Stimulated activated CD8-positive, alpha-beta memory T cell treated with anti-CD3 and anti-CD28 coated beads, Interleukin-4, amount 100 ng/mL, for 4 hours (primary cell): ENCODE data around the gene FKRP.
A peak's percentile ranks its signal among the peaks of the same experiment; 100 is the strongest.
"Not testable (repeated sequence)": the region's sequence is repeated elsewhere in the genome, so short reads cannot be mapped to it uniquely, and the experiment has no call there.

Source experiments
- DNase-seq, 2 donors: peaks; one replicate each; pipeline ENCODE4 v3.0.0-alpha.2; 2020; ENCODE audit warnings: low read depth in 2 of 2, low spot score in 1 of 2

The FKRP gene

DNA sequence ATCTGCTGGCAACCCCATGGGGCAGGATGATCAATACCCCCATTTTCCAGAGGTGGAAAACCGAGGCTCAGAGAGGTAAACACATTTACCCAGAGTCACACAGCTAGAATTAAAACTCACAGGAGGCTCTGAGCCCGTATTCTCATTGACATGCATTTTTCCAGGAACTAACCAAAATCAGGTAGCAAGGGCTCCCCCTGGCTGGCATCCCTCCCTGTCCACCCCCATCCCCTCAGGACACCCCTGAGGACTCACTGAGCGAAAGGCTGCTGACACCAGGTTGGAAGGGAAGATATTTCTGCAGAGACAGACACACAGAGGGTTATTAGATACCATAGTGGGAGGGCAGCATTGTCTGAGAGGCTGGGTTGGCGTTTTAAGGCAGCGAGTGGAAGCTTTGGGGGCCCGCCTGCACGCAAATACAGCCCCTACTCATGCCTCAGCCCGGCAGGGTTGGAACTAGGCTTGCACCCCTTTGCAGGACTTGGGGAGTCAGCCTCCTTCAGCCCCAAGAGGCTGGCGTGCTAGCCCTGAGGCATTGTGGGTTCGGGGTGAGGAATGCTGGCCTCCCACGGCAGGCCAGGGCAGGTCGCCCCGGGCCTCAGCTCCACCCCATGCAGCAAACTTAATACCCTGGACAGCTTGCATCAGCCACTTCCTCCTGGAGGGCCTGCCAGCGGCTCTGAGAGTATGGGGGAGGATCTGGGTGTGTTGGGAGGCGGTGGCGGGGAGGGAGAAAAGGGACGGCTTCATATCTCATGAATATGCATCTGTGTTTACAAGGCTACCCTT, 38.6 kb downstream of the FKRP start:
- peak in 1 of 2 donors; percentile 47 for DNase-seq

DNA sequence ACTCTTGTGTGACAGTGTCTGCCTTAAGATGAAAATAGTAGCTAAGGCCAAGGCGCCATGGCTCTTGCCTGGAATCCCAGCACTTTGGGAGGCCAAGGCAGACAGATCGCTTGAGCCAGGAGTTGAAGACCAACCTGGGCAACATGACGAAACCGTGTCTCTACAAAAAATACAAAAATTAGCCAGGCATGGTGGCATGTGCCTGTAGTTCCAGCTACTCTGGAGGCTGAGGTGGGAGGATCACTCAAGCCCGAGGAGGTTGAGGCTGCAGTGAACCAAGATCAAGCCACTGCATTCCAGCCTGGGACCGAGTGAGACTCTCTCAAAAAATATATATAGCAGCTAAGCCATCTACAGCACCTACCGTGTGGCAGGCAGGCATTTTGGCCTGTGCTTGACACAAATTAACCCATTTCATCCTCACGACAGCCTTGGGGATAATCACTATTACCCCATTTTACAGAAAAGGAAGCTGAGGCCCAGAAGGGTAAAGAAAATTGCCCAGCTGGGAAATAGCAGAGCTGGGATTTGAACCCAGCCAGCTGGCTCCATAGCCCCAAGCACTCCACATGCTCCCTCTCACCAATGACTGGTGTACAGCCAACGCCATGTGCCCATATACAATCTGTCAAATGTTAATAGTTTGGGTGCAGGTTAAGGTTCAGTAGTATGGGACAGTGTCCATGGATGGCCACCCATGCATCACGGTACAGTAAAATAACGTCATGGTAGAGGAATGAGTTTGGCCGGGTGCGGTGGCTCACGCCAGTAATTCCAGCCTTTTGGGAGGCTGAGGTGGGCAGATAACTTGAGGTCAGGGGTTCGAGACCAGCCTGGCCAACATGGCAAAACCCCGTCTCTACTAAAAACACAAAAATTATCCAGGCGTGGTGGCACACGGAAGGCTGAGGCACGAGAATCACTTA, 39.5 kb downstream of the FKRP start:
- no peak for DNase-seq

DNA sequence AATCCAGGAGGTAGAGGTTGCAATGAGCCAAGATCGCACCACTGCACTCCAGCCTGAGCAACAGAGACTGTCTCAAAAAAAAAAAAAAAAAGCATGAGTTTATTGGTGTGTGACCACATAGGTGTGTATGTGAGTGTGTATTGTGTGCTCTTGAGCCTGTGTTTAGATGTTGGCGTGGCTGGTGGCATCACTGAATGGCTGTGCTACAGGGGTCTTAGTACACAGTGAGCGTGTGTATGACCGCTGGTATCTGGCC, 40.1 kb downstream of the FKRP start:
- DNase-seq: no peak

DNA sequence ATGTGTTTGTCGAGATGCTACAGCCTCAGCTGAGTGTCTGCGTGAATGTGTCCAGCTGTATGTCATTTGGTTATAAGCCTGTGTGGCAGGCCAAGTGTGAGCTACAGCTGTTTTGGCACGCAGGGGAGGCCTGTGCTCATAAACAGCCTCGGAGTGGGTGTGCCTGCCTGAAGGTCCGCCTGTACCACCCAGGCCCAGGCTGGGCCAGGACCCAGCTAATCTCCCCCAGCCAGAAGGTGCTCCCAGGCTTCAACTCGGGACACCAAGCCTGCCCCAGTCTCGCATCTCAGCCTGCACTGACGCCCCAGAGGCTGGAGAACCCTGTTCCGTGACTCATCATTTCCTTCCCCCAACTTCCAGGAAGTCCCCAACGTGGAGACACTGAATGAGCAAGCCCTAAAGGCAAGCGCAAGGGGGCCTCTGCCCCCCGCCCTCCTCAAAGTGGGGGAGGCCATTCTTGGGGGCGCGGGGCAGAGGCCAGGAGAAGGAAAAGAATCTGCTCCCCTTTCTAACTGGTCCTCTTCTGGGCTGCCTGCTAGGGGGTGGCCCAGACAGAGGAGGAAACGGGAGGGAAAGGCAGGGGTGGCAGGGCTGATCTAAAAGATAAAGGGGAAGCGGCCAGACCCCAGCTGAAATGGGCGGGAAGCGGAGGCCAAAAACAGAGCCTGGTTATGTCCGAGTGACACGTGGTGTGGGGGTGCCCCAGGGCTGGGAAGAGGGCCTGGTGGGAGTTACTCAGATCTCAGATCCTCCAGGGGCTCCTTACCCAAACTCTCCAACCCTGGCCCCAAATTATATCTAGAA, 40.6 kb downstream of the FKRP start:
- DNase-seq: peak; percentile 74 to 81

DNA sequence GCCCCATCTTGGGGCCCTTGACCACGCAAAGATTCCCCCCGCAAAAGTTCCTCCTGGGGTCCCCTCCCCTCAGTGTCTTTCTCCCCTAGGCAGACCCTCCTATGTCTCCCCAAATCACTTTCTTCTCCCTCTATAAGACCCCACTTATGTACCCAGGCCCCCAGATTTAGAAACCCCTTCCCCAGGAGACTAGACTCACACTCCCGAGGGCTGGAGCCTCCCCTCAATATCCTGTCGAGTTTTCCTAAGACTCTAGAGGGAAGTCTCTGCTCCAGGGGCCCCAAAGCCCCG, 41.1 kb downstream of the FKRP start:
- no peak for DNase-seq

DNA sequence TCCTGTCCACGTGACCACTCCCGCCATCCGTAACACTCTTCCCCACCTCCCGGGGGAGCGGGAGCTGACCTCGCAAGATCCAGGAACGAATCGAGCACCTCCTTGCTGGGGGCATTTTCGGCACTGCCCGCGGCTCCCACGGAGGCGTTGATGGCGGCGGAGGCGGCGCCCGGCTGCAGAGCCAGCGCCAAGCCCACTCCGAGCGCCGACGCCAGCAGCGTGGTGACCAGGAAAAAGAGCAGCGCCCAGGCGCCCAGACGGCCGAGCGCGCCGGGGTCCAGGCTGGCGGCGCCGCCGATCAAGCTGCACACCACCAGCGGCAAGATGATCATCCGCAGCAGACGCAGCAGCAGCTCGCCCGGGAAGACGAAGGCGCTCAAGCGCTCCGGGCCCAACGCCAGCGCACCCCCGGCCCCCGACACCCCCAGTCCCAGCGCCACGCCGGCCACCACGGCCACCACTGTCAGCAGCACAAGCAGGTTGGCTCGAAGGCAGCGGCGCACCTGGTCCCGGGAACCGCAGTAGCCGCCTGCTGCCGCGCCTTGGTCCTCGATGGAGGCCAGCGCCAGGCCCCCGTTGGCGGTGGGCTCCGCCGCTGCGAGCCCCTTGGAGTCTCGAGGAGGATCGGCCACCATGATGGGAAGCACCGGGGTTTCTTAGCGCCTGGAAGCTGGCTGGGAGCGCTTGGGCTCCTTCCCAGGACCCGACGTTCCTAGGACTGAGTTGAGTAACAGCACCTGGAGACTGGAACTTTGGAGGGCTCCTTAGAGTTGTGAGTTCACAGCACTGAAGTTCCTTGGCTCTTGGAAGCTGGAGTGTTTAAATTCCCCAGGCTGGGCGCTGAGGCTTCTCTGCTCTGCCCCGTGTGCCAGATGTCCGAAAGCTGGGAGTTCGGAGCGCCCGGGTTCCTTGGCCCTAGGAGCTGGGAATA, 41.7 kb downstream of the FKRP start:
- DNase-seq: no peak

DNA sequence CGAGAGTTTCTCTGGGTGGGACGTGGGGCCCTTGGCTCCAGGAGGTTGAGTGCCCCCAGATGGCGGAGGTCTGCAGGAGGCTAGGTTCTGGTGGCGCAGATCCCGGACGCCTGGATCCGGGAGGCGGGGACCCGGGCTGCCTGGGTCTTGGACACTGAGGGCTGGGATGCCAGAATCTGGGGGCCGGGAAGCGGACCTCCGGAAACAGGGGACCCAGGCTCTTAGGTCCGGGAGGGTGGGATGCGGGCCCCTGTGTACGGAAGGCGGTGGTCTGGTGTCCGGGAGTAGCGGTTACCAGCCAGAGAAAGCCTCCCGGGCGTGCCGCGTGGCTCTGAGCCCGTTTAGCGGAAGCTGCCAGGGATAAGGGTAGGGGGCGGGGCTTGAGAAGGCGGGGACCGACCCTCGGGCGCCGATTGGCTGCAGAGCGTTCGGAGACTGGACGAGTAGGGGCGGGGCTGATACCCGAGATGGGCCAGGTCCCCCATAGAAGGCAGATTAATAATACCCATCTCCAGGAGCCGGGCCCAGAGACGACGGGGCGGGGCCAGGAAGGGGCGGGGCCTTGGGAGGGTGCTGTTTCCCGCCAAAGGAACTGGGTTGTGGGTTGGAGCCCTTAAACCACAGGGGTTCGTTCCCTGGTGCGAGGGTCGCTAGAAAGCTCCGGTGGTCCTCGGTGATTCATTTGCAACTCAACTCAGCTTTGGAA, 42.6 kb downstream of the FKRP start, which contains the start of gene SLC1A5:
TSS of gene SLC1A5 (minus strand) at position 333 of the 706 bp plus-strand sequence. CDS start 629 bp downstream, outside the sequence.
- DNase-seq: peak; percentile 98 to 99

DNA sequence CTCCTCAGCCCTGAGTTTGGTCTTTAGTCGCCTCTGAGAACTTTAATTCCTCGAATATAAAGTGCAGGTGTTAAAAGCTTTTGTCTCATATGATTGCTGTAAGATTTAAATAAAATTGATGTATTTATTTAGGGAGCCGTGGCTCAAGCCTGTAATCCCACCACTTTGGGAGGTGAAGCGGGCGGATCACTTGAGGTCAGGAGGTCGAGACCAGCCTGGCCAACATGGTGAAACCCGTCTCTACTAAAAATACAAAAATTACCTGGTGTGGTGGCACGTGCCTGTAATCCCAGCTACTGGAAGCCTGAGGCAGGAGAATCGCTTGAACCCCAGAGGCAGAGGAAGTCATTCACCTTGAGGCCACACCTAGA, 43.1 kb downstream of the FKRP start:
- DNase-seq: no peak

DNA sequence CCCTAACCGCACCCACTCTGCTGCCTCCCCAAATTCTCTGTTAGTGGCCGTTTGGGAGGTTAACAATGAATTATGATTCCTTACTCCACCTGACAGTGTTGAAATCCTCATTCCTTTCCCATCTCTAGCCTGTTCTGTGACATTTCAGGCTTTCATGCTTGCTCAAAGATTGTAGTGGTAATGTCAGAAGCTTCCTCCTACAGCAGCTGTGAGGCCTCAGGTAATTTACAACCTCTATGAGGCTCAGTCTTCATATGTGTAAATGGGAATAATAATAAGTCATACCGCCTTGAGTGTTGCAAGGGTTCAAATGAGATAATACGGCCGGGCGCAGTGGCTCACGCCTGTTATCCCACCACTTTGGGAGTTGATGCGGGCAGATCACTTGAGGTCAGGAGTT, 43.5 kb downstream of the FKRP start:
- DNase-seq: no peak

DNA sequence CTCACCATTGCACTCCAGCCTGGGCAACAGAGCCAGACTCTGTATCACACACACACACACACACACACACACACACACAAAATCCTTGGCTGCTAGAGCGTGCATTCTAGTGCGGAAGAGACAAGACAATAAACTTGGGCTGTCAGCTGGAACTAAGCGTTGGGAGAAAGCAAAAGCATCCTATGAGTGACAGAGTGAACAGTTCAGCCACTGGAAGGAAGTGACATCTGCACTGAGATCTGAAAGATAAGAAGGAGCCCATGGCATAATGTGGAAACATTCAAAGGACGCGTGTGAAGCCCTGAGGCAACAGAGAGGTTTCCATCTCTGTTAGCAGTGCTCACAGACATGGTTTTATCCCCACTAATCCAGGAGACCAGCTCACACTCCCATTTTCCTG, 46.1 kb downstream of the FKRP start:
- DNase-seq: no peak

DNA sequence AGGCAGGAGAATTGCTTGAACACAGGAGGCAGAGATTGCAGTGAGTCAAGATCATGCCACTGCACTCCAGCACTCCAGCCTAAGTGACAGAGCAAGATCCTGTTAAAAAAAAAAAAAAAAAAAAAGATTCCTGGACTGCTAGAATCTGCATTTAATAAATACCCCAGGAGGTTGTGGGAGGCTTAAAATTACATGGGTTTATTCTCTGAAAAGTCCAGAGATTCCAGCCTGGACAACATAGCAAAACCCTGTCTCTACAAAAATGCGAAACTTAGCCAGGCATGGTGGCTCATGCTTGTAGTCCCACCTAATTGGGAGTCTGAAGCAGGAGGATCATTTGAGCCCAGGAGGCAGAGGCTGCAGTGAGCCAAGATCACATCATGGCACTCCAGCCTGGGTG, 52.0 kb downstream of the FKRP start:
- no peak for DNase-seq

DNA sequence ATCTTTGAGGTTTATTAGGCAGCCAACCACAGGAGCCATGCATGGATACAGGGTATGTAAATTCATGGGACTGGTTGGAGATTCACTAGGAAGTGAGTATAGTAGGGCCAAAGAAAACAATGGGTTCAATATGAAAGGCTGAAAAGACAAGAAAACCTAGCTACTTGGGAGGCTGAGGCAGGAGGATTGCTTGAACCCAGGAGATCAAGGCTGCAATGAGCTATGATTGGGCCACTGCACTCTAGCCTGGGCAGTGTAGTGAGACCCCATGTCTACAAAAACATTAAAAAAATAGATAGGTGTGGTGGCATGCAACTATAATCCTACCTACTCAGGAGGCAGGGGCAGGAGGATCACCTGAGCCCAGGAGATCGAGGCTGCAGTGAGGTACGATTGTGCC, 52.9 kb downstream of the FKRP start:
- no peak for DNase-seq

DNA sequence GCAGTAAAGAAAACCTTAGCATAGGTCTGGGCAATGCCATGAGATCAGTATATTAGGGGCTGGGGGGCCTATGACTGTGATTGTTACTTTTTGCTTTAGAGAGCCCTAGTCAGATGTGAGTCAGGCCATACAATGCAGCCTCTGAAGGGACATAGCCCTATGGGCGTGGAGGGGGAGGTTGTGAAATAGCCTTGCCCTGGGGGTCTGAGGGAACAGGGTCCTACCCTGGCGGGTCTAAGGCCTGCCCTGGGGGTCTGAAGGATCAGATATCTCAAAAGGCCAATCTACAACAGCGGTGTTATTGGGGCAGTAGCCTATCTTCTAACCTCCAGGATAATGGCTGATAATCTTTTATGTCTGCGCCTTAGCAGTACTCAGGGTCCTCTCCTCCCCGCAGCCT, 56.3 kb downstream of the FKRP start:
- no peak for DNase-seq

DNA sequence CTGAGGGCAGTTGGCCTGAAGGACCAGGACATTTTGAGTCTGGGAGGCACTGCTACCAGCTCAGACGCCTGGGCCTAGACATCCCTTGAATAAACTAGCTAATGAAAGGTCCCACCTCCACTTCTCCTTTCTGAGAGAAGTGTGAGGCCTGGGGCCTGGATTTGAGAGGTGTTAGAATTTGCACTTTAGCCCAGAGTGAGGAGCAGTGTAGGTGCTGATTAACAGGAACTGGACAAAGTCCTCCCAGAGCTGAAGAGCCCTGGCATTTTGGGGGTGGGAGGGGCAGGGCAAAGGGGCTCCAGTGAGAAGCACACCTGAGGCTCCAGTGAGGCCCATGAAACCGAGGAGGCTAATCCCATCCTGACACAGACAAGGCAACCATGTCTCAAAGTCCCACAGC, 57.7 kb downstream of the FKRP start:
- no peak for DNase-seq

DNA sequence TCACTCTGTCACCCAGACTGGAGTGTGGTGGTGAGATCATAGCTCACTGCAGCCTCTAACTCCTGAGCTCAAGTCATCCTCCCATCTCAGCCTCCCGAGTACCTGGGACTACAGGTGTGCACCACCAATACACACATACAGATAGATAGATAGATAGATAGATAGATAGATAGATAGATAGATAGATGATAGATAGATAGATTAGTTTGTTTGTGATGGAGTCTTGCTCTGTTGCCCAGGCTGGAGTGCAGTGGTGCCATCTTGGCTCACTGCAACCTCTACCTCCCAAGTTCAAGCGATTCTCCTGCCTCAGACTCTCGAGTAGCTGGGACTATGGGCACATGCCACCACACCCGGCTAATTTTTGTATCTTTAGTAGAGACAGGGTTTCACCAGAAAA, 58.6 kb downstream of the FKRP start:
- not testable (repeated sequence) for DNase-seq

DNA sequence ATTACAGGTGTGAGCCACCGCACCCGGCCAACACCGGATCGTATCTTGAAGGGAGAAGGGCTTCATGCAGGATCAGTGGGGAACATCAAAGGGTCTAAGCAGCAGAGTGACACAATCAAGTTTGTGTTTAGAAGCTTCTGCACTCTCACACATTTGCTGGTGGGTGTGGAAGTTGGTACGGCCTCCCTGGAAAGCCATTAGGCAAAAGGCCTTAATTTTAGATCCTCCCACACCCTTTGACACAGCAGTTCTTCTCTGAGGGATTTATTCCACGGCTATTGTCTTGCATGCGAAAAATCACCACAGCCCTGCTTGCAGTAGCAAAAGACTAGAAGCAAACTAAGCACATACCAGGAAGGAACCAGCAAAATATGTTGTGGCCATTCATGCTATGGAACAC, 60.8 kb downstream of the FKRP start:
- DNase-seq: no peak
